Activated T-helper 1 cell treated with anti-CD3 and anti-CD28 coated beads, Interleukin-12 subunit alpha, Interleukin-12 subunit beta, Interleukin-2, Interleukin-4 antibody, amounts not matched to agents 30 ng/mL and 10 ng/mL and 1 ng/mL, durations not matched to agents 14 hours and 24 hours and 36 hours (primary cell): Measurements from ENCODE around the gene KRAS. TPM values are rescaled to one million over a fixed set of nuclear protein-coding genes. Genes with fewer than 3 reads are reported as not detected.
"Not testable (repeated sequence)": the region's sequence is repeated elsewhere in the genome, so short reads cannot be mapped to it uniquely, and the experiment has no call there.

ENCODE experiments used
- DNase-seq: peaks from one replicate; pipeline ENCODE4 v3.0.0; 2021; ENCODE audit warnings: low spot score
- H3K27ac Mint-ChIP-seq: one replicate; pipeline ENCODE4 v1.8.0; 2021; ENCODE audit warnings: mild to moderate bottlenecking, mixed read lengths
- H3K27me3 Mint-ChIP-seq: one replicate; pipeline ENCODE4 v1.8.0; 2022; ENCODE audit warnings: mild to moderate bottlenecking, moderate library complexity, mixed read lengths; ENCODE audit not compliant: insufficient read depth
- H3K36me3 Mint-ChIP-seq: one replicate; pipeline ENCODE4 v1.8.0; 2021; ENCODE audit warnings: low read depth, mixed read lengths
- H3K4me1 Mint-ChIP-seq: one replicate; pipeline ENCODE4 v1.8.0; 2021; ENCODE audit warnings: low read depth, mixed read lengths
- H3K4me3 Mint-ChIP-seq: one replicate; pipeline ENCODE4 v1.8.0; 2021; ENCODE audit warnings: mild to moderate bottlenecking, moderate library complexity, mixed read lengths
- H3K9me3 Mint-ChIP-seq: one replicate; pipeline ENCODE4 v1.8.0; 2021; ENCODE audit warnings: mixed read lengths
- intact Hi-C: fragments of 100-400 bp; cut with micrococcal nuclease; formaldehyde crosslinking; loops from one replicate; pipeline ENCODE4 v1.15.1; 2024
- total RNA-seq: library from RNA; stranded (reverse); gene quantifications from 2 replicates; pipeline ENCODE4 v1.2.3, GENCODE V29; 2022

KRAS gene
- 43.1 and 43.3 TPM in 2 replicates for total RNA-seq

GRCh38 chr12:25250744-25251730 is at the start of gene KRAS:
Gene KRAS, minus strand, starts transcription at chr12:25250929.
- peak; percentile 89 for DNase-seq
- Mint-ChIP-seq H3K4me3 (peak within 1 kb of the TSS; percentile 90), H3K9me3 (no peaks in the 10 kb centered on the region), H3K36me3 (peaks cover 11% of the 10 kb centered on the region), H3K27me3 (peaks cover 10% of the 10 kb centered on the region), H3K4me1 (peaks cover 45% of the 10 kb centered on the region), H3K27ac (peak within 1 kb of the TSS; percentile 96)
- intact Hi-C loops = loop anchor here (1.0 to 10.0 kb wide), 10 partner anchors 10 to 1994 kb away; partner anchors contain the start of genes DNAI7, ETFRF1 and STK38L

- H3K36me3 Mint-ChIP-seq = peaks cover under 1% of the 10 kb centered on the region
- peaks cover 7% of the 10 kb centered on the region for H3K27me3 Mint-ChIP-seq
- intact Hi-C loops = no loop called here
These were observed 45.7 kb upstream of the KRAS start for GRCh38 chr12:25296381-25296780.

GRCh38 chr12:25295361-25295760 is 44.6 kb upstream of the KRAS start:
- H3K4me3 Mint-ChIP-seq = no peak overlapping the region
- peaks cover 7% of the 10 kb centered on the region for H3K27me3 Mint-ChIP-seq
- H3K4me1 Mint-ChIP-seq = peaks cover 12% of the 10 kb centered on the region
- intact Hi-C loops = no loop called here
- no peak overlapping the region for H3K27ac Mint-ChIP-seq
- peaks cover under 1% of the 10 kb centered on the region for H3K9me3 Mint-ChIP-seq
- H3K36me3 Mint-ChIP-seq = no peaks in the 10 kb centered on the region
- no peak for DNase-seq

More at GRCh38 chr12:25296381-25296780, 45.7 kb upstream of the KRAS start:
- no peak overlapping the region for H3K27ac Mint-ChIP-seq
- peaks cover 12% of the 10 kb centered on the region for H3K4me1 Mint-ChIP-seq
- H3K9me3 Mint-ChIP-seq = no peaks in the 10 kb centered on the region
- DNase-seq = no peak
- no peak overlapping the region for H3K4me3 Mint-ChIP-seq

GRCh38 chr12:25293653-25294052 is 42.9 kb upstream of the KRAS start:
- Mint-ChIP-seq H3K27me3 (peaks cover 4% of the 10 kb centered on the region), H3K9me3 (peaks cover 9% of the 10 kb centered on the region), H3K36me3 (no peaks in the 10 kb centered on the region), H3K4me3 (no peak overlapping the region), H3K27ac (no peak overlapping the region), H3K4me1 (peaks cover 12% of the 10 kb centered on the region)
- intact Hi-C loops = no loop called here
- DNase-seq = no peak

- H3K4me3 Mint-ChIP-seq, intact Hi-C loops, DNase-seq, H3K27me3 Mint-ChIP-seq, H3K36me3 Mint-ChIP-seq, H3K27ac Mint-ChIP-seq: not testable (repeated sequence)
- peaks cover 15% of the 10 kb centered on the region for H3K9me3 Mint-ChIP-seq
- peaks cover 12% of the 10 kb centered on the region for H3K4me1 Mint-ChIP-seq
These were observed 42.1 kb upstream of the KRAS start for GRCh38 chr12:25292810-25293221.

GRCh38 chr12:25287610-25288009 is 36.9 kb upstream of the KRAS start:
- Mint-ChIP-seq H3K36me3 (no peaks in the 10 kb centered on the region), H3K4me3 (no peak overlapping the region), H3K27ac (no peak overlapping the region), H3K27me3 (peaks cover 9% of the 10 kb centered on the region), H3K4me1 (peaks cover 11% of the 10 kb centered on the region), H3K9me3 (peaks cover 18% of the 10 kb centered on the region)
- DNase-seq = no peak
- intact Hi-C loops = no loop called here

GRCh38 chr12:25286837-25287236 is 36.1 kb upstream of the KRAS start:
- H3K4me3 Mint-ChIP-seq = no peak overlapping the region
- no peak overlapping the region for H3K27ac Mint-ChIP-seq
- H3K4me1 Mint-ChIP-seq = peaks cover 6% of the 10 kb centered on the region
- H3K36me3 Mint-ChIP-seq = no peaks in the 10 kb centered on the region
- no peak for DNase-seq
- intact Hi-C loops = no loop called here
- peaks cover 9% of the 10 kb centered on the region for H3K27me3 Mint-ChIP-seq
- peaks cover 18% of the 10 kb centered on the region for H3K9me3 Mint-ChIP-seq

- intact Hi-C loops = no loop called here
- H3K4me1 Mint-ChIP-seq = peaks cover 20% of the 10 kb centered on the region
- DNase-seq = no peak
- peaks cover 11% of the 10 kb centered on the region for H3K27me3 Mint-ChIP-seq
- no peak overlapping the region for H3K4me3 Mint-ChIP-seq
- no peak overlapping the region for H3K27ac Mint-ChIP-seq
- H3K36me3 Mint-ChIP-seq = no peaks in the 10 kb centered on the region
- H3K9me3 Mint-ChIP-seq = peaks cover 8% of the 10 kb centered on the region
These were observed 33.3 kb upstream of the KRAS start for GRCh38 chr12:25284024-25284423.

- DNase-seq = no peak
- Mint-ChIP-seq H3K27ac (no peak overlapping the region), H3K27me3 (peaks cover 11% of the 10 kb centered on the region), H3K4me1 (peaks cover 20% of the 10 kb centered on the region), H3K9me3 (peaks cover 4% of the 10 kb centered on the region), H3K36me3 (no peaks in the 10 kb centered on the region), H3K4me3 (no peak overlapping the region)
- intact Hi-C loops = no loop called here
These were observed 32.3 kb upstream of the KRAS start for GRCh38 chr12:25283006-25283405.

- no peak for DNase-seq
- intact Hi-C loops = no loop called here
- Mint-ChIP-seq H3K4me1 (peaks cover 30% of the 10 kb centered on the region), H3K4me3 (no peak overlapping the region), H3K36me3 (no peaks in the 10 kb centered on the region), H3K9me3 (no peaks in the 10 kb centered on the region), H3K27ac (no peak overlapping the region), H3K27me3 (peaks cover 8% of the 10 kb centered on the region)
These were observed 29.4 kb upstream of the KRAS start for GRCh38 chr12:25280082-25280481.

- Mint-ChIP-seq H3K4me1 (peaks cover 28% of the 10 kb centered on the region), H3K4me3 (no peak overlapping the region), H3K27me3 (peaks cover 2% of the 10 kb centered on the region), H3K27ac (no peak overlapping the region), H3K36me3 (no peaks in the 10 kb centered on the region), H3K9me3 (no peaks in the 10 kb centered on the region)
- intact Hi-C loops = loop anchor here (5.0 kb wide), 1 partner anchor 44 kb away; no protein-coding TSS in a partner anchor
- no peak for DNase-seq
These were observed 27.5 kb upstream of the KRAS start for GRCh38 chr12:25278269-25278668.

- intact Hi-C loops = loop anchor here (5.0 kb wide), 1 partner anchor 46 kb away; no protein-coding TSS in a partner anchor
- no peaks in the 10 kb centered on the region for H3K36me3 Mint-ChIP-seq
- no peak for DNase-seq
- H3K4me1 Mint-ChIP-seq = peaks cover 24% of the 10 kb centered on the region
- H3K9me3 Mint-ChIP-seq = no peaks in the 10 kb centered on the region
- peak overlapping the region; percentile 2 for H3K27ac Mint-ChIP-seq
- peaks cover 2% of the 10 kb centered on the region for H3K27me3 Mint-ChIP-seq
- H3K4me3 Mint-ChIP-seq = no peak overlapping the region
These were observed 25.6 kb upstream of the KRAS start for GRCh38 chr12:25276199-25276937.
